MG63 (cell line): ENCODE results near the gene PATJ. TPM values are rescaled to one million over a fixed set of nuclear protein-coding genes. Genes with fewer than 3 reads are reported as not detected.

Experiments used
- DNase-seq: peaks from one replicate; pipeline ENCODE4 v3.0.0-alpha.2; 2020
- H3K27me3 ChIP-seq: fragments of 250-450 bp; sonication (Bioruptor Pico); 2 replicates; pipeline ENCODE4 v1.5.1; 2020; ENCODE audit warnings: mild to moderate bottlenecking, moderate library complexity
- H3K36me3 ChIP-seq: fragments of 250-450 bp; sonication (Bioruptor Pico); 2 replicates; pipeline ENCODE4 v1.5.1; 2020; ENCODE audit warnings: mild to moderate bottlenecking, moderate library complexity
- H3K4me3 ChIP-seq: fragments of 250-450 bp; sonication (Bioruptor Pico); 2 replicates; pipeline ENCODE4 v1.5.1; 2020; ENCODE audit warnings: mild to moderate bottlenecking, moderate library complexity
- H3K9me3 ChIP-seq: fragments of 250-450 bp; sonication (Bioruptor Pico); 2 replicates; pipeline ENCODE4 v1.5.1; 2020; ENCODE audit warnings: mild to moderate bottlenecking, moderate library complexity
- total RNA-seq: library from RNA; depleted of rRNA; stranded (reverse); fragments of >200 nt; shearing (Covaris generic); gene quantifications from 2 replicates; pipeline ENCODE4 v1.2.3, GENCODE V29; 2014; ENCODE audit warnings: low replicate concordance

PATJ gene
- total RNA-seq, 1 experiment from 2014 or later: 2.6 TPM

GRCh38 chr1:62062087-62062486, 319.8 kb downstream of the PATJ start:
- no peaks in the 10 kb centered on the region for H3K27me3 ChIP-seq
- DNase-seq: no peak
- H3K9me3 ChIP-seq: no peaks in the 10 kb centered on the region
- no peaks in the 10 kb centered on the region for H3K36me3 ChIP-seq
- no peak overlapping the region for H3K4me3 ChIP-seq

GRCh38 chr1:62064829-62065407, 322.6 kb downstream of the PATJ start:
- no peak for DNase-seq
- H3K4me3 ChIP-seq: no peak overlapping the region
- H3K9me3 ChIP-seq: no peaks in the 10 kb centered on the region
- no peaks in the 10 kb centered on the region for H3K36me3 ChIP-seq
- no peaks in the 10 kb centered on the region for H3K27me3 ChIP-seq

- H3K9me3 ChIP-seq: no peaks in the 10 kb centered on the region
- no peaks in the 10 kb centered on the region for H3K27me3 ChIP-seq
- H3K36me3 ChIP-seq: no peaks in the 10 kb centered on the region
- DNase-seq: no peak
- no peak overlapping the region for H3K4me3 ChIP-seq
Measured at GRCh38 chr1:62066713-62067112, 324.4 kb downstream of the PATJ start.

- Histone ChIP-seq H3K36me3 (no peaks in the 10 kb centered on the region), H3K27me3 (no peaks in the 10 kb centered on the region), H3K9me3 (no peaks in the 10 kb centered on the region), H3K4me3 (no peak overlapping the region)
- DNase-seq: no peak
Measured at GRCh38 chr1:62068416-62068843, 326.1 kb downstream of the PATJ start.

GRCh38 chr1:62068978-62069377, 326.7 kb downstream of the PATJ start:
- no peaks in the 10 kb centered on the region for H3K27me3 ChIP-seq
- no peak overlapping the region for H3K4me3 ChIP-seq
- H3K9me3 ChIP-seq: no peaks in the 10 kb centered on the region
- DNase-seq: no peak
- no peaks in the 10 kb centered on the region for H3K36me3 ChIP-seq

- Histone ChIP-seq H3K36me3 (no peaks in the 10 kb centered on the region), H3K4me3 (no peak overlapping the region), H3K27me3 (no peaks in the 10 kb centered on the region), H3K9me3 (no peaks in the 10 kb centered on the region)
- no peak for DNase-seq
Measured at GRCh38 chr1:62070384-62071011, 328.2 kb downstream of the PATJ start.

- H3K36me3 ChIP-seq: no peaks in the 10 kb centered on the region
Measured at GRCh38 chr1:62071695-62072094, 329.4 kb downstream of the PATJ start.

GRCh38 chr1:62076286-62076685, 334.0 kb downstream of the PATJ start:
- no peaks in the 10 kb centered on the region for H3K9me3 ChIP-seq
- DNase-seq: no peak
- no peaks in the 10 kb centered on the region for H3K27me3 ChIP-seq
- H3K4me3 ChIP-seq: no peak overlapping the region
- H3K36me3 ChIP-seq: no peaks in the 10 kb centered on the region

More at GRCh38 chr1:62071695-62072094, 329.4 kb downstream of the PATJ start:
- Histone ChIP-seq H3K4me3 (no peak overlapping the region), H3K27me3 (no peaks in the 10 kb centered on the region), H3K9me3 (no peaks in the 10 kb centered on the region)
- no peak for DNase-seq

- H3K4me3 ChIP-seq: no peak overlapping the region
- H3K36me3 ChIP-seq: no peaks in the 10 kb centered on the region
- no peaks in the 10 kb centered on the region for H3K27me3 ChIP-seq
- DNase-seq: no peak
- no peaks in the 10 kb centered on the region for H3K9me3 ChIP-seq
Measured at GRCh38 chr1:62077821-62078220, 335.5 kb downstream of the PATJ start.

GRCh38 chr1:62082456-62083363, 340.4 kb downstream of the PATJ start:
- peak; percentile 13 for DNase-seq
- no peaks in the 10 kb centered on the region for H3K9me3 ChIP-seq
- H3K4me3 ChIP-seq: no peak overlapping the region
- no peaks in the 10 kb centered on the region for H3K27me3 ChIP-seq
- no peaks in the 10 kb centered on the region for H3K36me3 ChIP-seq

- no peak overlapping the region for H3K4me3 ChIP-seq
- no peaks in the 10 kb centered on the region for H3K9me3 ChIP-seq
- H3K36me3 ChIP-seq: no peaks in the 10 kb centered on the region
- no peaks in the 10 kb centered on the region for H3K27me3 ChIP-seq
- no peak for DNase-seq
Measured at GRCh38 chr1:62084310-62084890, 342.1 kb downstream of the PATJ start.

GRCh38 chr1:62088439-62088838, 346.2 kb downstream of the PATJ start:
- no peak for DNase-seq
- Histone ChIP-seq H3K27me3 (no peaks in the 10 kb centered on the region), H3K36me3 (no peaks in the 10 kb centered on the region), H3K4me3 (no peak overlapping the region), H3K9me3 (no peaks in the 10 kb centered on the region)

- Histone ChIP-seq H3K4me3 (no peak overlapping the region), H3K9me3 (no peaks in the 10 kb centered on the region), H3K36me3 (no peaks in the 10 kb centered on the region), H3K27me3 (no peaks in the 10 kb centered on the region)
- DNase-seq: no peak
Measured at GRCh38 chr1:62089570-62089969, 347.3 kb downstream of the PATJ start.

GRCh38 chr1:62090016-62090415, 347.7 kb downstream of the PATJ start:
- no peak overlapping the region for H3K4me3 ChIP-seq
- DNase-seq: no peak

GRCh38 chr1:62092110-62092509, 349.8 kb downstream of the PATJ start:
- DNase-seq: no peak

More at GRCh38 chr1:62090016-62090415, 347.7 kb downstream of the PATJ start:
- Histone ChIP-seq H3K9me3 (no peaks in the 10 kb centered on the region), H3K27me3 (no peaks in the 10 kb centered on the region), H3K36me3 (no peaks in the 10 kb centered on the region)

GRCh38 chr1:62093261-62093660, 351.0 kb downstream of the PATJ start:
- no peaks in the 10 kb centered on the region for H3K9me3 ChIP-seq

More at GRCh38 chr1:62092110-62092509, 349.8 kb downstream of the PATJ start:
- Histone ChIP-seq H3K36me3 (no peaks in the 10 kb centered on the region), H3K4me3 (no peak overlapping the region), H3K27me3 (no peaks in the 10 kb centered on the region), H3K9me3 (no peaks in the 10 kb centered on the region)

GRCh38 chr1:62097464-62097863, 355.2 kb downstream of the PATJ start:
- H3K4me3 ChIP-seq: no peak overlapping the region
- no peaks in the 10 kb centered on the region for H3K36me3 ChIP-seq
- no peaks in the 10 kb centered on the region for H3K9me3 ChIP-seq
- no peak for DNase-seq
- H3K27me3 ChIP-seq: no peaks in the 10 kb centered on the region

More at GRCh38 chr1:62093261-62093660, 351.0 kb downstream of the PATJ start:
- Histone ChIP-seq H3K36me3 (no peaks in the 10 kb centered on the region), H3K4me3 (no peak overlapping the region), H3K27me3 (no peaks in the 10 kb centered on the region)
- no peak for DNase-seq
